ENCODE data around the gene SDF4. TPM values are rescaled to one million over a fixed set of nuclear protein-coding genes. Genes with fewer than 3 reads are reported as not detected.

SDF4 gene
- total and polyA plus RNA-seq, 2 experiments from 2014 or later, result 45.0 to 62.6 TPM

- TF ChIP-seq, protein P1, sequence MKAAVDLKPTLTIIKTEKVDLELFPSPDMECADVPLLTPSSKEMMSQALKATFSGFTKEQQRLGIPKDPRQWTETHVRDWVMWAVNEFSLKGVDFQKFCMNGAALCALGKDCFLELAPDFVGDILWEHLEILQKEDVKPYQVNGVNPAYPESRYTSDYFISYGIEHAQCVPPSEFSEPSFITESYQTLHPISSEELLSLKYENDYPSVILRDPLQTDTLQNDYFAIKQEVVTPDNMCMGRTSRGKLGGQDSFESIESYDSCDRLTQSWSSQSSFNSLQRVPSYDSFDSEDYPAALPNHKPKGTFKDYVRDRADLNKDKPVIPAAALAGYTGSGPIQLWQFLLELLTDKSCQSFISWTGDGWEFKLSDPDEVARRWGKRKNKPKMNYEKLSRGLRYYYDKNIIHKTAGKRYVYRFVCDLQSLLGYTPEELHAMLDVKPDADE (IDR thresholded peaks at IDR 0.05), result no peak
- TF ChIP-seq, protein P2, sequence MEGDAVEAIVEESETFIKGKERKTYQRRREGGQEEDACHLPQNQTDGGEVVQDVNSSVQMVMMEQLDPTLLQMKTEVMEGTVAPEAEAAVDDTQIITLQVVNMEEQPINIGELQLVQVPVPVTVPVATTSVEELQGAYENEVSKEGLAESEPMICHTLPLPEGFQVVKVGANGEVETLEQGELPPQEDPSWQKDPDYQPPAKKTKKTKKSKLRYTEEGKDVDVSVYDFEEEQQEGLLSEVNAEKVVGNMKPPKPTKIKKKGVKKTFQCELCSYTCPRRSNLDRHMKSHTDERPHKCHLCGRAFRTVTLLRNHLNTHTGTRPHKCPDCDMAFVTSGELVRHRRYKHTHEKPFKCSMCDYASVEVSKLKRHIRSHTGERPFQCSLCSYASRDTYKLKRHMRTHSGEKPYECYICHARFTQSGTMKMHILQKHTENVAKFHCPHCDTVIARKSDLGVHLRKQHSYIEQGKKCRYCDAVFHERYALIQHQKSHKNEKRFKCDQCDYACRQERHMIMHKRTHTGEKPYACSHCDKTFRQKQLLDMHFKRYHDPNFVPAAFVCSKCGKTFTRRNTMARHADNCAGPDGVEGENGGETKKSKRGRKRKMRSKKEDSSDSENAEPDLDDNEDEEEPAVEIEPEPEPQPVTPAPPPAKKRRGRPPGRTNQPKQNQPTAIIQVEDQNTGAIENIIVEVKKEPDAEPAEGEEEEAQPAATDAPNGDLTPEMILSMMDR (conservative IDR thresholded peaks at IDR 0.05; ENCODE audit: low read depth in 2 of 2), result no peak
- TF ChIP-seq JUNB (IDR thresholded peaks at IDR 0.05; ENCODE audit: unreplicated experiment), result no peak
- TF ChIP-seq ZNF114 (CRISPR knock-in tag; IDR thresholded peaks at IDR 0.05), result no peak
- TF ChIP-seq NANOG (IDR thresholded peaks at IDR 0.05; ENCODE audit: borderline replicate concordance), result no peak
- TF ChIP-seq STAT1 (IDR thresholded peaks at IDR 0.05; ENCODE audit: unreplicated experiment), result no peak
- no peak for TF ChIP-seq ZNF462 (CRISPR knock-in tag; IDR thresholded peaks at IDR 0.05)
- no peak for TF ChIP-seq ZNF331 (CRISPR knock-in tag; IDR thresholded peaks at IDR 0.05; ENCODE audit: low read depth)
- no peak for TF ChIP-seq EZH2phosphoT487 (IDR thresholded peaks at IDR 0.05; ENCODE audit: unreplicated experiment)
- TF ChIP-seq CREB1 (CRISPR knock-in tag; IDR thresholded peaks at IDR 0.05; ENCODE audit: low read depth), result no peak
- no peak for TF ChIP-seq POLR2AphosphoS5 (IDR thresholded peaks at IDR 0.05; ENCODE audit: low read depth)
- TF ChIP-seq EZH2 (IDR thresholded peaks at IDR 0.05; ENCODE audit: low read depth, unreplicated experiment), result no peak
- TF ChIP-seq, protein P3, sequence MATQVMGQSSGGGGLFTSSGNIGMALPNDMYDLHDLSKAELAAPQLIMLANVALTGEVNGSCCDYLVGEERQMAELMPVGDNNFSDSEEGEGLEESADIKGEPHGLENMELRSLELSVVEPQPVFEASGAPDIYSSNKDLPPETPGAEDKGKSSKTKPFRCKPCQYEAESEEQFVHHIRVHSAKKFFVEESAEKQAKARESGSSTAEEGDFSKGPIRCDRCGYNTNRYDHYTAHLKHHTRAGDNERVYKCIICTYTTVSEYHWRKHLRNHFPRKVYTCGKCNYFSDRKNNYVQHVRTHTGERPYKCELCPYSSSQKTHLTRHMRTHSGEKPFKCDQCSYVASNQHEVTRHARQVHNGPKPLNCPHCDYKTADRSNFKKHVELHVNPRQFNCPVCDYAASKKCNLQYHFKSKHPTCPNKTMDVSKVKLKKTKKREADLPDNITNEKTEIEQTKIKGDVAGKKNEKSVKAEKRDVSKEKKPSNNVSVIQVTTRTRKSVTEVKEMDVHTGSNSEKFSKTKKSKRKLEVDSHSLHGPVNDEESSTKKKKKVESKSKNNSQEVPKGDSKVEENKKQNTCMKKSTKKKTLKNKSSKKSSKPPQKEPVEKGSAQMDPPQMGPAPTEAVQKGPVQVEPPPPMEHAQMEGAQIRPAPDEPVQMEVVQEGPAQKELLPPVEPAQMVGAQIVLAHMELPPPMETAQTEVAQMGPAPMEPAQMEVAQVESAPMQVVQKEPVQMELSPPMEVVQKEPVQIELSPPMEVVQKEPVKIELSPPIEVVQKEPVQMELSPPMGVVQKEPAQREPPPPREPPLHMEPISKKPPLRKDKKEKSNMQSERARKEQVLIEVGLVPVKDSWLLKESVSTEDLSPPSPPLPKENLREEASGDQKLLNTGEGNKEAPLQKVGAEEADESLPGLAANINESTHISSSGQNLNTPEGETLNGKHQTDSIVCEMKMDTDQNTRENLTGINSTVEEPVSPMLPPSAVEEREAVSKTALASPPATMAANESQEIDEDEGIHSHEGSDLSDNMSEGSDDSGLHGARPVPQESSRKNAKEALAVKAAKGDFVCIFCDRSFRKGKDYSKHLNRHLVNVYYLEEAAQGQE (IDR thresholded peaks at IDR 0.05; ENCODE audit: unreplicated experiment), result no peak
- Mint-ChIP-seq H3K27ac (no peak overlapping the region), H3K36me3 (ENCODE audit: low read depth) (no peaks in the 10 kb centered on the region), H3K4me1 (peaks cover 16% of the 10 kb centered on the region), H3K9me3 (no peaks in the 10 kb centered on the region; the same call in 2 of the 3 replicates), H3K27me3 (ENCODE audit: insufficient read depth, low read depth, poor library complexity) (peaks cover 8% of the 10 kb centered on the region), H3K4me3 (no peak overlapping the region)
- DNase-seq (ENCODE audit: low spot score) (peak; percentile 1), ATAC-seq (no peak)
- Histone ChIP-seq H3F3A (replicated peaks; ENCODE audit: low read depth) (no peaks in the 10 kb centered on the region), H3K27me3 (ENCODE audit: insufficient read depth) (no peaks in the 10 kb centered on the region), H3K4me1 (ENCODE audit: insufficient read depth) (peaks cover 8% of the 10 kb centered on the region; the same call in 1 of the 2 replicates), H3K4me2 (no peak overlapping the region), H3K4me3 (no peak overlapping the region), H3K79me2 (replicated peaks; ENCODE audit: insufficient read depth) (no peaks in the 10 kb centered on the region), H3K36me3 (ENCODE audit: insufficient read depth) (no peaks in the 10 kb centered on the region), H3K27ac (ENCODE audit: low read depth) (no peak overlapping the region), H2AFZ (no peak overlapping the region), H3K9me2 (ENCODE audit: insufficient read depth) (no peaks in the 10 kb centered on the region), H4K20me1 (replicated peaks; ENCODE audit: insufficient read depth) (no peaks in the 10 kb centered on the region)
Observed at GRCh38 chr1:1179346-1179982, 52.3 kb downstream of the SDF4 start.
